ENCODE data around the gene LRRC53. TPM values are rescaled to one million over a fixed set of nuclear protein-coding genes. Genes with fewer than 3 reads are reported as not detected.

Gene LRRC53
- total and polyA plus RNA-seq, 2 of the 8 experiments (the other 6 are each of a cell fraction or from before 2014, with no cell fraction given), result not detected

DNA sequence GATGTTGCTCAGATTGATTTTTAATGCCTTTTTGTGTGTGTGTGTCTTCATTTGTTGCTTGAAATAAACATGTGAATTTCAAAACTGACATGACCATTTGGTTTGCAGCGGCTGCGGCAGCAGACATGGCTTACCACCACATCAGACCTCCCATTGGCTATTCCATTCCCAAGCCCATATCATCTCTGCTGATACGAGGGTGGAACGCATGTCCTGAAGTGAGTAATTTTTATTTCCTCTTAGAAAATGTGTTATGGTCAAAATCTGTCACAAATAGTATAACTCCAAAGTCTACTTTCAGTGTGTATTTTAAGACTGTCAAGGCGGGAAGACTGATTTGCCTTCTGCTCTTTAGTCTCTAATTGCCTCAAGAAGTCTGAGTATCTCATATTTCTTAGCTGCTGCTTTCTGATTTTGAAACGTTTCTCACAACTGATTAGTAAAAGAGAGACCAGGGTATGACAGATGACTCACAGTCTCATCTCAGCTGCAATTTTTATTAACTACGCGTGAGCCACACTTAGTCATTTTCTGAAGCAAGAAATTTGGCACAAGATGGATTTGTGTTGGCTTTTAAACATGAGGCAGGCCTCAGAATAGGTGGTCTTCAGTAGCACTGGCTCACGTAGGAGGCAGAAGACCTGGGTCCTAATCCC, 49.0 kb downstream of the LRRC53 start (continued):
- no peak for TF ChIP-seq CREB1 (IDR thresholded peaks at IDR 0.05)
- no peak for TF ChIP-seq CBX5 (IDR thresholded peaks at IDR 0.05; ENCODE audit: low read depth, low read length)
- TF ChIP-seq EP300 (IDR thresholded peaks at IDR 0.05; ENCODE audit: borderline replicate concordance in 1 of 2, low read depth in 2 of 2, low read length in 2 of 2), result no peak

All from H1 (cell line).